GM19099 (cell line): Measurements from ENCODE around the gene LRRC27.

Experiments
- POLR2A ChIP-seq: IDR thresholded peaks from 3 replicates; pipeline ENCODE4 v1.6.1; 2011; ENCODE audit warnings: low read depth; ENCODE audit not compliant: insufficient read length; ENCODE audit errors: extremely low read depth

LRRC27 gene

GRCh38 chr10:132322586-132323048 is 9.4 kb upstream of the LRRC27 start:
- TF ChIP-seq POLR2A = no peak

DNA sequence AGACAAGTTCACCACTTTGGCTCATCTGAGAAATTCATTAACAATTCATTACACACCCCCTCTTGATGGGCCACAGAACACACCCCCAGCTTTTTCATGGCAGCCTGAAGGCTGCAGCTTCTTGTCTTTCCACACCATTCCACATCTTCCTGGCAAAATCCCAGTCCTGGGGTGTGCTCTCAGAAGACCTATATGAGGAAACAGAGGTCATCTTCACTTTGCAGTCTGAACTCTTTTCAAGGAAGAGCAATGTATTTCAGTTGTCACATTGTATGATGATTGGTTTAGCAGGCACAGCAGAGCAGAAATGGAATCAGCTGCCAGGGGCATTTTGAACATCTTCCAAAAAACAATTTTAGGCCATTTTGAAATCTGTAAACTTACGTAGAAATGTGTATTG is 7.8 kb upstream of the LRRC27 start:
- no peak for TF ChIP-seq POLR2A

- no peak for TF ChIP-seq POLR2A
Observed at GRCh38 chr10:132326344-132326889, 5.6 kb upstream of the LRRC27 start.

GRCh38 chr10:132326925-132327324 is 5.1 kb upstream of the LRRC27 start:
- TF ChIP-seq POLR2A = no peak

DNA sequence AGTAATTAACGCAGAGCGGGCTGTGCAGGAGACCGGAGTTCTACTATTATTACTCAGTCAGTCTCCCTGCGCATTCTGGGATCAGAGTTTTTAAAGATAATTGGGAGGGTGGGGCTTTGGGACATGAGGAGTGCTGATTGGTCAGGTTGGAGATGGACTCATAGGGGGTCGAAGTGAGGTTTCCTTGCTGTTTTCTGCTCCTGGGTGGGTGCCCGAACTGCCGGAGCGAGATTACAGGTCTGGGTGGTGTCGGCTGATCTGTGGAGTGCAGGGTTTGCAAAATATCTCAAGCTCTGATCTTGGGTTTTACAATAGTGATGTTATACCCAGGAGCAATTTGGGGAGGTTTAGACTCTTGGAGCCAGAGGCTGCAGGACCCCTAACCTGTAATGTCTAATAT is 3.9 kb upstream of the LRRC27 start:
- no peak for TF ChIP-seq POLR2A

GRCh38 chr10:132328738-132329137 is 3.3 kb upstream of the LRRC27 start:
- no peak for TF ChIP-seq POLR2A

DNA sequence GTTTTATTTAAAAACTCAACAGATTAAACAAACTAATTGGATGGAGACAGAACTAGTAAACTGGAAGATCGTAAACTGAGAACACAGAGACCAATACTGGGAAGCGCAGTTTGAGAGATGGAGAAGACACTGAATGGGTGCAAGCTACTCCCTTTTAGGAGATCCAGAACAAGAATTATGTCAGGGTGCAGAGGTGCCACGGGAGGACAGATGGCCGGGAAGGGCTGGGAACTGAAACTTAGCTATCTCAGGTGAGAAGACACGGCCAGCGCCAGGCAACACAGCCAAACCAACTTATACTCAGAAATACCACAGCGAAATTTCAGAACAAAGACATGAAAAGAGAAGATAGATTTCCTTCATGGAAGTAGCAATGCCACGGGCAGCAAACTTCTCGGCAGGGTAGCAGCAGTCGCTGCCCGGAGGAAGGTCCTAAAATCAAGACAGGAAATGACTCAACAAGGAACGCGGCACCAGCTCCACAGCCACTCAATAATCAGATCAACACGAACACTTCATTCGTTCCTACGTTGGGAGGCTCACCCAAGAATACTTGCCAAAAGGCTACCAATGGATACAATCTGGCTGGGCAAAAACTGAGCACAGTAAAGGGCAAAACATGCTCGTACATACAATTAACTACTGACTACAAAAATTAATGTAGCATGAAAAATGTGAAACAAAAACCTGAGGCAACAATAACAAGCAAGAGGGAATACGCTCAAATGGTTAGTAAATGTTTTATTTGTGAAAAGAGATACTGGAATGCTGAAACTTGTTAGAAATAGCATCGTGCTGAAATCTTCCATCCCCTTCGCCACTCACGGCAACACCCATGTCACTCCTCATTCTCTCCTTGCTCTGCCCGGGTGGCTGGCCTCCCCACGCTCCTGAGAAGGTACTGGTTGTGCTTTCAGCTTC is 2.2 kb upstream of the LRRC27 start:
- TF ChIP-seq POLR2A = no peak

DNA sequence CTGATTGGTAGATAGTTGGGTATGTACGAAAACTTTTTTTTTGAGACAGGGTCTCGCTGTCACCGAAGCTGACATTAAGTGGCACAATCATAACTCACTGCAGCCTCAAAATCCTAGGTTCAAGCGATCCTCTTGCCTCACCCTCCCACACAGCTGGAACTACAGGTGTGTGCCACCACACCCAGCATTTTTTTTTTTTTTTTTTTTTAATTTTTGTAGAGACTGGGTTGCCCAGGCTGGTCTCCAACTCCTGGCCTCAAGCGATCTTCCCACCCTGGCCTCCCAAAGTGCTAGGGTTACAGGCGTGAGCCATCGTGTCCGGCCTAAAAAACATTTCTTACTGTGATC is 1.5 kb upstream of the LRRC27 start:
- no peak for TF ChIP-seq POLR2A

GRCh38 chr10:132332433-132332754 is 401 bp downstream of the LRRC27 start:
- no peak for TF ChIP-seq POLR2A

GRCh38 chr10:132333386-132333785 is 1.4 kb downstream of the LRRC27 start:
- TF ChIP-seq POLR2A = no peak

DNA sequence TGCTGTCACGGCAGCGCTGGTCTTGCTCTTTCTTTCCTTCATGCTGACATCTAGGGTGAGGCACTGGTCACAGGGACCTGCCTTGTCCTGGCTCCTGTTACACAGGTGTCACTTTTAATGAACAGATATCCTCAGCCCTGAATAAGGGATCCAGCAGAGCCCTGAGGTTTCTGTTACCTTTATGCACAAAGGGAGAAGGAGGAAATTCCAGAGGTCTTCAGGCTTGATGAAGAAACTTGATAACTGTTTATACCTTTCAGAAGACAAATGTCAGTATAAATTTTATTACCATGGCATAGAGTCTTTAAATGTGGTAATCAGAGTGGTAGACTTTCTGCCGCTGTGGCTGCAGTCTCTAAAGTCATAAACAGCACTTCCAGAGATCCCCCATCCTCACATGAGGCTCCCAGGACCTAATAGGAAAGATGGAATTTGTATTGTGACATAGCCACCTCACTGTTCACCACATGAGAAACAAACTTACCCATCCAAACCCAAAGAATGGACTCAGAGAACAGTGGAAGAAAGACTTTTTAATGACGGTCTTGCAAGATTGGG is 2.7 kb downstream of the LRRC27 start:
- no peak for TF ChIP-seq POLR2A

DNA sequence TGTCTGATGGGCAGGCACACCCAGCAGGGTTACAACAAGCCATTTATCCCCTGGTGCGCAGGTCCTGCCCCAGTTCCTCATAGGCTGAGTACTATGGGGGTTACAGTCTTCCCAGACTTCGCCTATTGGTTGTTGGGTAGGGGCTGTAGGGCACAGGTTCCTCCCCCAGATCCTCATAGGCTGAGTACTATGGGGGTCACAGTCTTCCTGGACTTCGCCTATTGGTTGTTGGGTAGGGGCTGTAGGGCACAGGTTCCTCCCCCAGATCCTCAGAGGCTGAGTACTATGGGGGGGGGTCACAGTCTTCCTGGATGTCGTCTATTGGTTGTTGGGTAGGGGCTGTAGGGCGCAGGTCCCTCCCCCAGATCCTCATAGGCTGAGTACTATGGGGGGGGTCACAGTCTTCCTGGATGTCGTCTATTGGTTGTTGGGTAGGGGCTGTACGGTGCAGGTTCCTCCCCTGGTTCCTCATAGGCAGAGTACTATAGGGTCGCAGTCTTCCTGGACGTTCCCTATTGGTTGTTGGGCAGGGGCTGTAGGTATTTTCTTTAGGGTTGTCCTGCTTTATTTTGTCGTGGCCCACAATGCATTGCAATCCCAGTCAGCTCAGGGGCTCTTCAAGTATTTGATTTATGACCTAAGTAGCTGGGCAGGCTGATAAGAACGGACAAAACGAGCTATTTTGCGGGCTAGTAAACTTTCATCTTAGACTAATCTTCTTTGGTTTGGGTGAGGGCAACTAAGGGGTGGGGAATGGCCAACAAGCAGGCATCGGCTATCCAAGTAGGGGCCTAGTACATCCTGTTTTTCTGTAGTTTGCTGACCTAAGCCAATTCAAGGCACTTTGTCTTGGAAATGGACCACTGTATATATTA is 3.4 kb downstream of the LRRC27 start:
- TF ChIP-seq POLR2A = no peak

DNA sequence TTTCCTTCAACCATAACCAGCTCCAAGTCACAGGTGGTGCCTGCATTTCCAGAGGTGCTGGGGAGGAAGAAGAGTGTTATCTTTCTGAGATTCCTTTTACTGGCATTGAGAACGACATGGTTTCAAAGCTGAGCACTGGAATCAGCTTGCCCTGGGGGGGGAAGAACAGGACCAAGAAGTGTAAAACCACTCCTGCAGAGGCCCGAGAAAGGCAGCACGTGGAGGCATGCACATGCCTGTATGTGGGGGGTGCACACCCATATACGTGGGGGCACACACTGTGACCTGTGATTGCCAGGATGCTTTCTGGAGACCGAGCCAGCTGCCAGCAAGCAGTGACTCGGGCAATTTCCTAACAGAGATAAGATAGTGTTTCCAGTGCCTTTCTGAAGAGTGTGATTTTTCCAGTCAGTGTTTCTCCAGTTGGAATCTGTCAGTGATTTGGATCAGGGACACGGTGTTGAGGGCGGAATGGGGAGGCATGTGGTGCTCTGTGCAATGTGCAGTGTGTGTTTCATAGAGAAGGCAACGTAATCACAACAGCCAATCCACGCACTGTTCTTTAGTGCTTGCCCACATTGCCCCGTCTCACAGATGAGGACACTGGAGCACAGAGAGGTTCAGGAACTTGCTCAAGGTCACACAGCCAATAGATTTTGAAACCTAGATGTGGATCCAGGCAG is 4.2 kb downstream of the LRRC27 start:
- TF ChIP-seq POLR2A = no peak

- TF ChIP-seq POLR2A = peak; percentile 23
Observed at GRCh38 chr10:132336919-132337407, 5.0 kb downstream of the LRRC27 start.

- no peak for TF ChIP-seq POLR2A
Observed at GRCh38 chr10:132338876-132339275, 6.9 kb downstream of the LRRC27 start.

DNA sequence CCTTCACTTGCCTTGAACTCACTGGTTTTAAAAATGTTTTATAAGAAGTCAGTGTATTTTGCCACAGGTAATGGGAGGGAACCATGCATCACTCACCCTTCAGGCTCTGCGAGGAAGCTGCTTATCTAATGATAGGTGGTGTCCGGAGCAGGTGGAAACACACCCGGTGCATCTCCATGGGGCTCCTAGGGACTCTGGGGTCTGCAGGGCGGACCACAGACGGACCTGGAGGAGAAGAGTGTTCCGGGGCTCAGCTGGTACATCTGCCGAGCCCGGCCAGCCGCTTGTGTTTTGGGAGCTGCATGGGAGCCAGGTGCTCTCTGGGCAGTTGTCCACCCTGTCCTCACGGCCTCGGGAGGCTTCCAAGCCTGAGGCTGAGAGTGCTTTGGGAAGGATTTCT is 7.3 kb downstream of the LRRC27 start:
- no peak for TF ChIP-seq POLR2A
